K562 (cell line): ENCODE results near the gene EIF3J.

Source experiments
- CAMTA2 ChIP-seq: fragments of 250-450 bp; sonication (Bioruptor Pico); conservative IDR thresholded peaks from 2 replicates; pipeline ENCODE4 v1.5.1; 2022
- CREM ChIP-seq: IDR thresholded peaks from 2 replicates; pipeline ENCODE4 v1.6.1; 2014; ENCODE audit warnings: antibody characterized with exemption, low read depth
- KLF6 ChIP-seq: fragments of 250-450 bp; sonication (Bioruptor Pico); IDR thresholded peaks from 2 replicates; pipeline ENCODE4 v1.4.0; 2020; ENCODE audit warnings: mild to moderate bottlenecking, moderate library complexity, borderline replicate concordance
- RBBP5 ChIP-seq: fragments of 200-600 bp; sonication (generic); IDR thresholded peaks from 2 replicates; pipeline ENCODE4 v1.6.1; 2012; ENCODE audit warnings: borderline replicate concordance, mild to moderate bottlenecking, low read length, control low read depth, inconsistent platforms; ENCODE audit not compliant: insufficient read depth, poor library complexity, severe bottlenecking
- RFX5 ChIP-seq: IDR thresholded peaks from 2 replicates; pipeline ENCODE4 v1.6.1; 2011; ENCODE audit warnings: low read depth, mild to moderate bottlenecking, improper control_type of control experiment, low read length

DNA sequence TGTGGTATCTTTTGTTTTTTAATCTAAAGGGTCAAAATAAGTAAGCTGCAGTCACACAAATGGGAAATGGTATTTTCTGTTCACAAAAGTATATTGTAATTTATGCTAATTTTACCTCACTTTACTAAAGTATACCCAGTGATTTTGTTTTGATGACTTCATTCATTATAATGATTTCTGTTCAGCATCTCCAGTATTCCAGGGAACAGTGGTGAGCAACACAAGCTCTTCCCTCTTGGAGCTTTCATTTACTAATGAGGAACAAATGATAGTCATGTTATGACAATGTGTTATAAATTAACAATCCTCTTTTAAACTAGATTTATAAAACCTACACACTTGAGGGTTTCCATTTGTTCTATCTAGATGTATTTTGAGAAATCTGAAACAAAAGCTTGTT, 20.5 kb upstream of the EIF3J start:
- TF ChIP-seq CREM, result no peak
- no peak for TF ChIP-seq RFX5
- TF ChIP-seq KLF6, result no peak
- TF ChIP-seq RBBP5, result no peak
- TF ChIP-seq CAMTA2, result no peak
